Keratinocyte (primary cell): ENCODE results near the gene TMPRSS6.

ENCODE experiments used
- CTCF ChIP-seq, 3 experiments: IDR thresholded peaks in 1 of 3; conservative IDR thresholded peaks in 1 of 3; optimal IDR thresholded peaks in 1 of 3; 2 replicates in 2 of 3; 3 replicates in 1 of 3; pipeline versions ENCODE3 to v1.5.1; 2011; ENCODE audit warnings: low read length in 3 of 3, mild to moderate bottlenecking in 3 of 3, moderate library complexity in 2 of 3, control low read depth in 1 of 3, inconsistent platforms in 1 of 3; ENCODE audit not compliant: insufficient read depth in 2 of 3; ENCODE audit errors: extremely low read depth in 1 of 3
- EZH2 ChIP-seq: IDR thresholded peaks from one replicate; pipeline ENCODE4 v1.6.1; 2012; ENCODE audit warnings: inconsistent platforms, mild to moderate bottlenecking, low read length, moderate library complexity

- TF ChIP-seq CTCF (optimal IDR thresholded peaks at IDR 0.05 in 1 of 3, IDR thresholded peaks at IDR 0.05 in 1 of 3, conservative IDR thresholded peaks at IDR 0.05 in 1 of 3; ENCODE audit: extremely low read depth in 1 of 3, insufficient read depth in 2 of 3, low read length in 3 of 3) (no peak), EZH2 (no peak)
Measured at GRCh38 chr22:37083914-37084313, 25.6 kb downstream of the TMPRSS6 start.
